Stimulated activated CD4-positive, alpha-beta T cell treated with anti-CD3 and anti-CD28 coated beads, Interleukin-15, amount 100 ng/mL, for 24 hours (primary cell): ENCODE measurements around the gene ANGPTL4.
"Not testable (repeated sequence)": the region's sequence is repeated elsewhere in the genome, so short reads cannot be mapped to it uniquely, and the experiment has no call there.

Experiments
- DNase-seq: peaks from one replicate; pipeline ENCODE4 v3.0.0-alpha.2; 2020

ANGPTL4 gene, protein sequence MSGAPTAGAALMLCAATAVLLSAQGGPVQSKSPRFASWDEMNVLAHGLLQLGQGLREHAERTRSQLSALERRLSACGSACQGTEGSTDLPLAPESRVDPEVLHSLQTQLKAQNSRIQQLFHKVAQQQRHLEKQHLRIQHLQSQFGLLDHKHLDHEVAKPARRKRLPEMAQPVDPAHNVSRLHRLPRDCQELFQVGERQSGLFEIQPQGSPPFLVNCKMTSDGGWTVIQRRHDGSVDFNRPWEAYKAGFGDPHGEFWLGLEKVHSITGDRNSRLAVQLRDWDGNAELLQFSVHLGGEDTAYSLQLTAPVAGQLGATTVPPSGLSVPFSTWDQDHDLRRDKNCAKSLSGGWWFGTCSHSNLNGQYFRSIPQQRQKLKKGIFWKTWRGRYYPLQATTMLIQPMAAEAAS

GRCh38 chr19:8363803-8364771, at the start of gene ANGPTL4:
Gene ANGPTL4 (plus strand): TSS chr19:8364155. CDS start chr19:8364322, 167 bp downstream.
- DNase-seq = peak; percentile 80

- DNase-seq = not testable (repeated sequence)
These were observed 48.8 kb upstream of the ANGPTL4 start for GRCh38 chr19:8314981-8315640.

DNA sequence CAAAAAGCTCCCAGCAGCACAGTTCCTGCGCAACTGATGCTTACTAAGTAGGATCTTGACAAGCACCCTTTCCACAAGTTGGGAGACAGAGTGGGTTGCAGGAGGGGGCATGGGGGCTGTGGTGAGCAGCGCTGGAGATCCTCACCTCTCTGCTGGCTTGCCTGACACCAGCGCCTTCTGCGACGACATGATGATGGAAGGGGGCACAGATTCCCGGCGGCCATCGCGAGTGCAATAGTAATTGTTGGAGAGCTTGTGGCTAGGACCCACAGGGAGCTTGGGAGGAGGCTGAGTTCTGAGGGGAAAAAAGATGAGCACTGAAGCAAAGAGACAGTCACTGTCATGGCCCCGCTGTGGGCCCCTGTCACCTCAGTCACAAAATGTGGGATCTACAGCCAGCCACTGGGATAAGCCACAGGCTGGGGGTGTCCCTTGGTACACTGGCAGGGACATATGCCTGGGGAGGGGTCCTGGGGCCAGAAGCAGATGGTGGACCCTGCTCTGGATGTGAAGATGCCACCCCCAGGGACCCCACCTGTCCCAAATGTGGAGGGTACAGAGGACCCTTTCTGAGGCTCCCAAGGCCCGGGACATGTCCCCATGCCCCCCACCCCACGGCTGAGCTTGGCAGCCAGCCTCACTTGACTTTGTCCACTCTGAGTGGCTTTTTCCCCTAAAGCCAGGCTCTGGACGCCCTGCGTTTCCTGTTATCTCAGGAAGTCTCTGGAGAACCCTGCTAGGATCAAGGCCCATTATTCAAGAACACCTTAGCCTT, 47.4 kb upstream of the ANGPTL4 start:
- DNase-seq = no peak

DNA sequence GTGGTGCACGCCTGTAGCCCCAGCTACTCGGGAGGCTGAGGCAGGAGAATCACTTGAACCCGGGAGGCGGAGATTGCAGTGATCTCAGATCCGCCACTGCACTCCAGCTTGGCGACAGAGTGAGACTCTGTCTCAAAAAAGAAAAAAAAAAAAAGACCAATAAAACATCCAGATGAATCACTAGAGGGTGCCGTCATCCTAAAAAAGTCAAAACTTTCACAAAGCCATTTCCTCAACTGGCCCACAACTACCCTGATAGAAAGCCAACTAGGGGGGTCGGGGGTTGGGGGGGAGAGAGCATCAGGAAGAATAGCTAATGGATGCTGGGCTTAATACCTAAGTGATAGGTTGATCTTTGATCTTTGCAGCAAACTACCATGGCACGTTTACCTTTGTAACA, 45.1 kb upstream of the ANGPTL4 start:
- DNase-seq = not testable (repeated sequence)

- no peak for DNase-seq
These were observed 44.0 kb upstream of the ANGPTL4 start for GRCh38 chr19:8319807-8320520.

DNA sequence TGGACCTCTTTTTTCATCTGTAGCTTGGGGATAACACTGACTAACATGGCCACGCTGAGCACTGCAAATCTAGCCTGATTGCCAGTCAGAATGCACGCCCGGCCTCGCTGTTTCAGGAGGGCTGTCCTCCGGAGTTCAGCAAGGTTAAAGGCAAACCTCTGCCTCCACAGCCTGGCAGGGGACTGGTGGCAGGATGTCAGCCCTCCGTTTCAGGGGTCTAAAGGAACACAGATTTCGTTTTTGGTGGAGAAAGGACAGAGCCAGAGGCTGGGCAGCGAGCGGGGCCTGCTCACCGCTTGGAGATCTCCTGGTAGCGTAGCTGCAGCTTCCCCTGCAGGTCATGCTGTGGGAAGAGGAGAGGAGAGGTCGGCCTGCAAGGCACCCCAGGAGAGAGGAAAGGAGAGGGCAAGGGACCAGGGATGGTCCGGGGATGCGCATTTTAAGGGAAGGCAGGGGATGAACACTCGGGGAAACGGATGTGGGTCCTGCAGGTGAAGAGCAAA, 43.3 kb upstream of the ANGPTL4 start:
- DNase-seq = no peak

DNA sequence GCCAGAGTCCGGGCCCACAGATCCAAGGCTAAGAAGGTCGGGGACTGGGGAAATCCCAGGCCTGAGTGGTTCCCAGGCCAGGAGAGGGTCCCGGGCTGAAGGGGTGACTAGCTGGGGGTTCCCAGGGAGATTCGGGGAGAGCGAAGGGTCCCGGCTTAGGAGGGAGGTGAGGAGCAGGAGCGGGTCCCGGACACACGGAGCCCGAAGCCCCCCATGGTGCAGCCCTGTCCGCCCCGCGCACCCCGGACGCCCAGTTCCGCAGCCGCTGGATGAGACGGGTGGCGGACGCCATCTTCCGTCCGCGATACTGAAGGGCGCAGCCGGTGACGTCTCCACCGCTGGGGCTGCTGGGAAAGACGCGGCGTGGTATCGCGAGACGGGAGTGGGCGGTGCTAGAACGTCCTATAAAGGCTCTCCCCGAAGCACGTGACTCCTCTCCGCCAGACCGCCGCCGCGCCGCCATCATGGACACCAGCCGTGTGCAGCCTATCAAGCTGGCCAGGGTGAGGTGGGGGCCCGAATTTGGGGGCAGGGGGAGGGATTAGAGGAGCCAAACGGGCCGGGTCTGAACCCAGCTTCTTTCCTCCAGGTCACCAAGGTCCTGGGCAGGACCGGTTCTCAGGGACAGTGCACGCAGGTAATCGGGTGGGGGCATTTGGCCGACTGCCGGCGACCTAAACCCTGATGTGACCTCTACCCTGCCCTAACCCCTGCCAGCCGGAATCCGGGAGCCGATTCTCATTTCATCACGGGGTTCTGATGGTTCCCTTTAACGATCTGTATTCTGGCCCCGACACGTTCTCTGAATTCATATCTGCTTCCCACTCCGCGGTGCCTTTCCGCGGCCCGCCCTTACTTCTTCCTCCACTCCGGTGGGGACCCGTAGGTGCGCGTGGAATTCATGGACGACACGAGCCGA, 42.6 kb upstream of the ANGPTL4 start, which contains the start of the genes NDUFA7 and RPS28:
TSS of gene NDUFA7 (minus strand) at position 309 of the 919 bp plus-strand sequence. CDS start at position 292, 17 bp downstream.
TSS of gene RPS28 (plus strand) at position 430 of the 919 bp plus-strand sequence. CDS start at position 465, 35 bp downstream.
- DNase-seq = peak; percentile 97

DNA sequence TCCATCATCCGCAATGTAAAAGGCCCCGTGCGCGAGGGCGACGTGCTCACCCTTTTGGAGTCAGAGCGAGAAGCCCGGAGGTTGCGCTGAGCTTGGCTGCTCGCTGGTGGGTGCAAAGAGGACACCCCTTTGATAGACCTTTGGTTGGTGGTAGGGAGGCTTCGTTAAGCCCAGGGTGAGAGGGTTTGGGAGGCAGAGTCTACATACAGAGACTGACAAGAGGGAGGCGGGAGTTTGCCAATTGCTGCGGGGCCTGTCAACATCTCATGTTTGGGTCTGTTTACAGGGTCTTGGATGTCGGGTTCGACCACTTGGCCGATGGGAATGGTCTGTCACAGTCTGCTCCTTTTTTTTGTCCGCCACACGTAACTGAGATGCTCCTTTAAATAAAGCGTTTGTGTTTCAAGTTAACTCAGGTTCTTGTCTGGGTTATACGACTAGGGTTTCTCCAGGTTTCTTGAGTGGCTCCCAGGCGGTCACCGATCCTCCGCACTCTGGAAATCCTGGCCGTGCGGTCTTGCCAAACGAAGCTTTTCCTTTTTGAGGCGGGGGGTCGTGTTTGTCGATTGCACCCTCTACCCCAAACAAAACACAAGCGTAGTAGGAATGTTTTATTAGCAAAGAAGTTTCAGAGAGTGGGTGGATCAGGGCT, 41.8 kb upstream of the ANGPTL4 start:
- no peak for DNase-seq

GRCh38 chr19:8322638-8322997, 41.3 kb upstream of the ANGPTL4 start:
- DNase-seq = no peak

DNA sequence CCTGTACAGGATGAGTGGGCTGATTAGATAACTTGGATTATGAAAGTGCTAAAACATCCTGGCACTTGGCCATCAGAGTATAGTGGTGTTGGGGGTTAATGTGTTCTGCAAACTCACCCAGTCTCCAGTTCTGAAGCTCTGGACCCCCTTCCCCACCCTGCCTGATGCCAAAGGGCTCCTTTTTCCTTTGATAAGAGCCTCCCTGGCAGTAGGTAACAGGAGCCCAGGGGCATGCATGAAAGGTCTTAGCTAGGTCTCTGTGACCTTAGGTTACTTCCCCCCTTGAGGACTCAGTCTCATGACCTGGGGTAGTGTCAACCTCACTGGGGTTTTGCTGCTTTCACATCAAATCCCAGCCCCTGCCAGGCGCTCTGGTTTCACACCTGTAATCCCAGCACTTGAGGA, 40.2 kb upstream of the ANGPTL4 start:
- peak; percentile 34 for DNase-seq

- peak; percentile 43 for DNase-seq
These were observed 39.5 kb upstream of the ANGPTL4 start for GRCh38 chr19:8324186-8325050.

GRCh38 chr19:8325454-8325853, 38.5 kb upstream of the ANGPTL4 start:
- DNase-seq = no peak

DNA sequence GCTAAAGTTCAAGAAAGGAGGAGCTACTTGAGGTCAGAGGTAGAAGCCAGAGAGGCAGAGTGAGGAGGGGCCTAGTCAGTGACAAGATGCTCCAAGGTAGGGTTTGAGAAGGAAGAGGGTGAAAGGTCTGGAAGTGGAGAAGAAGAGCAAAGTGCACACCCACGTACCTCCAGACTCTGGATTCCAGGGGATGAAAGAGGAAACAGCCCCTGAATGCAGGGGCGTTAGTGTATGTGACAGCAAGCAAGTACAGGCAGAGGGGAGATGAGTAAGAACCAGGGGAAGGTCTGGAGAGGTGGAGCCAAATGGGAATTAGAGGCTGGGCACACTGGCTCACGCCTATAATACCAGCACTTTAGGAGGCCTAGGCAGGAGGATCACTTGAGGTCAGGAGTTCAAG, 34.0 kb upstream of the ANGPTL4 start:
- no peak for DNase-seq

DNA sequence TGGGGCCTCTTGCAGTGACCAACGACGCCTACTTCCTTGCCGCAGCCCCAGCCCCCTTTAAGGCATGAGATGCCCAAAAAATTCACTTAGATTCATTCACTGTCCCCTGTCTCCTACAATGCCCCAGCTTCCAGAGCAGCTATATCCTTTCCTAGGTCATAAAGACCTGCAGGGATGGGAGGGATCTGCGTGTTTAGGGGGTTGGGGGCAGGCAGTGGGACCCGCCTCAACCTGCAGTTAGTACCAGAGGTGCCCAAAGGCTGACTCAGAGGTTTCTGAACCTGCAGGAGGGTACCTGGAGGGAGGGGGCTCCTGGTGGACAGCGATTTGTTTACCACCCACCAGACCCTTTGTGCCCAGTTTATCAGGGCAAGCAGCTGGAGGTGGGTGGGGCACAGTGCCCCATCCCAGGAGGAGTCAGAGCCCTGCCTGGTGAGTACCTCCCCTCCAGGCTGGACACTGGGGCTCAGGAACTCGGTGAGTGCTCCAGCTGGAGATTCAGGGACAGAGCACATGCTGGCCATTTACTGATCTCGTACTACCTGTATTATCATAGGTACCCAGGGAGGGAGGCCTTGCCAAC, 32.6 kb upstream of the ANGPTL4 start:
- no peak for DNase-seq

- no peak for DNase-seq
These were observed 30.8 kb upstream of the ANGPTL4 start for GRCh38 chr19:8332976-8333766.

DNA sequence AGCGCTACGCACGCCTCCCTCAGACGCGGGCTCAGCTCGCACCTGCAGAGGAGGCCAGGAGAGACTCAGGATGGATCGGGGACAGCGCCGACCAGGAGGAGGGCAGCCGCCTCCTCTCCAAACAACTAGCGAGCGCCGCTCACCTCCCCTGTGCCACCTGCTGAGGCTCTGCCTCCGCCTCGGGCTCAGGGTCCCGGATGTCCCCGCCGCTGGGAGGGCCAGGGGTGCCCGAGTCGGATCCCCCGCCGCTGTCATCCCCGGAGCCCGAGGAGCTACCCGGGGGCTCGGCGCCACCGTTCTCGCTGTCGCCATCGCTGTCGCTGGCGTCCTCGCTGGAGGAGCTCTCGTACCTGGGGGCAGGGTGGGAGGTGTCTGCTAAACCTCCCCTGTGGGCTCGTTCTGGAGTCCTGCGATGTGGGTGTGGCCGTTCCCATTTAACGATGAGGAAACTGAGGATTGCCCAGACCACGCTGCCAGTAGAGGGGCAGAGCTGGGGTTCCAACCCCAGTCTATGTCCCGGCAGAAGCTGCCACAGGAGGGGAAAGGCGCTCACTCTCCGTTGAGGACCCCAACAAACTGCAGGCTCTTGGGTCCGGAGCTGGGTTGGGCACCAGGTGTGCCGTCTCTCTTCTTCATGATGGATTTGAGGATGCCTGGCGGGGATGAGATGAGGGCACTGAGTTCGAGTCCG, 30.0 kb upstream of the ANGPTL4 start:
- DNase-seq = no peak
